Measurements from ENCODE around the gene GRIN1. TPM values are rescaled to one million over a fixed set of nuclear protein-coding genes. Genes with fewer than 3 reads are reported as not detected.

The GRIN1 gene
- total and polyA plus RNA-seq, 2 donors (not counting 1 experiment from before 2014, with no cell fraction given) = 0.04 TPM; not detected in 1

- TF ChIP-seq EZH2 (IDR thresholded peaks at IDR 0.05; ENCODE audit: borderline replicate concordance, insufficient read depth, low read depth, low read length, poor library complexity, severe bottlenecking) = no peak
- TF ChIP-seq, protein P1, sequence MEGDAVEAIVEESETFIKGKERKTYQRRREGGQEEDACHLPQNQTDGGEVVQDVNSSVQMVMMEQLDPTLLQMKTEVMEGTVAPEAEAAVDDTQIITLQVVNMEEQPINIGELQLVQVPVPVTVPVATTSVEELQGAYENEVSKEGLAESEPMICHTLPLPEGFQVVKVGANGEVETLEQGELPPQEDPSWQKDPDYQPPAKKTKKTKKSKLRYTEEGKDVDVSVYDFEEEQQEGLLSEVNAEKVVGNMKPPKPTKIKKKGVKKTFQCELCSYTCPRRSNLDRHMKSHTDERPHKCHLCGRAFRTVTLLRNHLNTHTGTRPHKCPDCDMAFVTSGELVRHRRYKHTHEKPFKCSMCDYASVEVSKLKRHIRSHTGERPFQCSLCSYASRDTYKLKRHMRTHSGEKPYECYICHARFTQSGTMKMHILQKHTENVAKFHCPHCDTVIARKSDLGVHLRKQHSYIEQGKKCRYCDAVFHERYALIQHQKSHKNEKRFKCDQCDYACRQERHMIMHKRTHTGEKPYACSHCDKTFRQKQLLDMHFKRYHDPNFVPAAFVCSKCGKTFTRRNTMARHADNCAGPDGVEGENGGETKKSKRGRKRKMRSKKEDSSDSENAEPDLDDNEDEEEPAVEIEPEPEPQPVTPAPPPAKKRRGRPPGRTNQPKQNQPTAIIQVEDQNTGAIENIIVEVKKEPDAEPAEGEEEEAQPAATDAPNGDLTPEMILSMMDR (IDR thresholded peaks at IDR 0.05) = no peak
- H3K9me3 ChIP-seq (ENCODE audit: control extremely low read depth in 1 of 3, control insufficient read depth in 2 of 3, insufficient read depth in 1 of 3, low read length in 2 of 3) = no peaks in the 10 kb centered on the region
- intact Hi-C loops (cut with micrococcal nuclease) = no loop called here
- H3K27ac ChIP-seq (ENCODE audit: low read length in 2 of 2) = no peak overlapping the region
- no peak for DNase-seq
- CTCF ChIA-PET = no interaction called here
- H3K36me3 ChIP-seq (replicated peaks in 1 of 2; ENCODE audit: control extremely low read depth in 1 of 2, control insufficient read depth in 1 of 2, extremely low read depth in 1 of 2, insufficient read depth in 2 of 2, low read length in 1 of 2) = peaks cover 0 to 19% of the 10 kb centered on the region in 2 experiments
- no peaks in the 10 kb centered on the region for H3K27me3 ChIP-seq (replicated peaks in 1 of 4; ENCODE audit: control extremely low read depth in 1 of 4, control insufficient read depth in 3 of 4, insufficient read depth in 4 of 4, low read length in 3 of 4)
- H3K4me2 ChIP-seq (replicated peaks; ENCODE audit: low read depth, low read length, poor library complexity, severe bottlenecking) = no peak overlapping the region
- Mint-ChIP-seq H3K4me3 (no peak overlapping the region), H3K27me3 (no peaks in the 10 kb centered on the region), H3K4me1 (peaks cover 16% of the 10 kb centered on the region), H3K9me3 (ENCODE audit: insufficient read depth) (no peaks in the 10 kb centered on the region), H3K27ac (peak overlapping the region; percentile 26)
- H4K20me1 ChIP-seq (ENCODE audit: control insufficient read depth, insufficient read depth, low read length, poor library complexity, severe bottlenecking) = peaks cover 51% of the 10 kb centered on the region
- H2AFZ ChIP-seq (ENCODE audit: insufficient read depth, low read depth, low read length, poor library complexity, severe bottlenecking) = no peak overlapping the region
- peaks cover 85% of the 10 kb centered on the region for H3K79me2 ChIP-seq (ENCODE audit: control insufficient read depth, insufficient read depth, low read length)
- POLR2A ChIA-PET = no interaction called here
- H3K4me3 ChIP-seq (ENCODE audit: control extremely low read depth in 1 of 5, extremely low read depth in 1 of 5, insufficient read depth in 1 of 5, low read depth in 2 of 5, low read length in 4 of 5) = no peak overlapping the region
- 88% methylated on average over 13 of the region's 14 CpGs for WGBS (ENCODE audit: insufficient coverage)
- ATAC-seq (ENCODE audit: low read depth) = no peak
- no peak overlapping the region for H3K9ac ChIP-seq (ENCODE audit: low read length)
- H3K4me1 ChIP-seq (ENCODE audit: control insufficient read depth in 2 of 2, insufficient read depth in 2 of 2, low read length in 2 of 2) = peaks cover 10 to 17% of the 10 kb centered on the region in 2 donors
Observed at GRCh38 chr9:137193771-137194170, 54.8 kb downstream of the GRIN1 start.

- POLR2A ChIA-PET = no interaction called here
Observed at GRCh38 chr9:137194388-137194787, 55.4 kb downstream of the GRIN1 start.

More at GRCh38 chr9:137194388-137194787, 55.4 kb downstream of the GRIN1 start:
- H3K4me1 Mint-ChIP-seq = peaks cover 11% of the 10 kb centered on the region
- H3K27ac Mint-ChIP-seq = no peak overlapping the region
- Histone ChIP-seq H3K27ac (ENCODE audit: low read length in 2 of 2) (no peak overlapping the region), H3K4me3 (ENCODE audit: control extremely low read depth in 1 of 5, extremely low read depth in 1 of 5, insufficient read depth in 1 of 5, low read depth in 2 of 5, low read length in 4 of 5) (no peak overlapping the region), H4K20me1 (ENCODE audit: control insufficient read depth, insufficient read depth, low read length, poor library complexity, severe bottlenecking) (peaks cover 51% of the 10 kb centered on the region), H3K36me3 (replicated peaks in 1 of 2; ENCODE audit: control extremely low read depth in 1 of 2, control insufficient read depth in 1 of 2, extremely low read depth in 1 of 2, insufficient read depth in 2 of 2, low read length in 1 of 2) (peaks cover 0 to 19% of the 10 kb centered on the region in 2 experiments), H3K9ac (ENCODE audit: low read length) (no peak overlapping the region), H3K4me1 (ENCODE audit: control insufficient read depth in 2 of 2, insufficient read depth in 2 of 2, low read length in 2 of 2) (peaks cover 11 to 17% of the 10 kb centered on the region in 2 donors), H3K4me2 (replicated peaks; ENCODE audit: low read depth, low read length, poor library complexity, severe bottlenecking) (no peak overlapping the region), H3K79me2 (ENCODE audit: control insufficient read depth, insufficient read depth, low read length) (peaks cover 91% of the 10 kb centered on the region), H2AFZ (ENCODE audit: insufficient read depth, low read depth, low read length, poor library complexity, severe bottlenecking) (no peak overlapping the region), H3K9me3 (ENCODE audit: control extremely low read depth in 1 of 3, control insufficient read depth in 2 of 3, insufficient read depth in 1 of 3, low read length in 2 of 3) (no peaks in the 10 kb centered on the region), H3K27me3 (replicated peaks in 1 of 4; ENCODE audit: control extremely low read depth in 1 of 4, control insufficient read depth in 3 of 4, insufficient read depth in 4 of 4, low read length in 3 of 4) (peaks cover 0 to 3% (median 0%) of the 10 kb centered on the region in 4 experiments)
- ATAC-seq (ENCODE audit: low read depth) (no peak), DNase-seq (no peak)
- 94% methylated on average over 16 of the region's 16 CpGs for WGBS (ENCODE audit: insufficient coverage)
- CTCF ChIA-PET = no interaction called here
- TF ChIP-seq, protein P1 (IDR thresholded peaks at IDR 0.05) = no peak
- TF ChIP-seq EZH2 (IDR thresholded peaks at IDR 0.05; ENCODE audit: borderline replicate concordance, insufficient read depth, low read depth, low read length, poor library complexity, severe bottlenecking) = no peak
- no peaks in the 10 kb centered on the region for H3K9me3 Mint-ChIP-seq (ENCODE audit: insufficient read depth)
- intact Hi-C loops (cut with micrococcal nuclease) = no loop called here
- no peak overlapping the region for H3K4me3 Mint-ChIP-seq
- H3K27me3 Mint-ChIP-seq = no peaks in the 10 kb centered on the region
